ENCODE data around the gene FIZ1. TPM values are rescaled to one million over a fixed set of nuclear protein-coding genes. Genes with fewer than 3 reads are reported as not detected.

The FIZ1 gene
- total RNA-seq = 10 to 100 TPM in 1 of 4 donors, 1 to 10 TPM in 3; 4.8 to 11.7 (median 7.9) TPM

GRCh38 chr19:55599468-55599841 is at the start of gene FIZ1:
FIZ1 (minus strand) TSS chr19:55599517; CDS start chr19:55597865, 1,652 bp downstream.
- H3K27me3 ChIP-seq = no peaks in the 10 kb centered on the region
- peaks cover 0 to 46% (median 0%) of the 10 kb centered on the region in 3 donors for H3K36me3 ChIP-seq
- peak within 1 kb of the TSS; percentile 50 to 86 (median 76) for H3K4me3 ChIP-seq
- H3K27ac ChIP-seq = peak within 1 kb of the TSS; percentile 88 to 99 (median 95)
- 0 to 1% methylated on average over 23 of the region's 23 CpGs for WGBS, 2 donors
- peak; percentile 98 to 99 for DNase-seq (ENCODE audit: low spot score in 2 of 2)
- H3K9me3 ChIP-seq = no peaks in the 10 kb centered on the region
- TF ChIP-seq CTCF (IDR thresholded peaks at IDR 0.05) (no peak), POLR2A (IDR thresholded peaks at IDR 0.05) (no peak), EP300 (IDR thresholded peaks at IDR 0.05) (peak; percentile 67 to 80)
- H3K4me1 ChIP-seq = peaks cover 0 to 34% (median 6%) of the 10 kb centered on the region in 4 donors

GRCh38 chr19:55648585-55649267 is 49.4 kb upstream of the FIZ1 start:
- Histone ChIP-seq H3K27me3 (no peaks in the 10 kb centered on the region), H3K36me3 (peaks cover 0 to 41% (median 0%) of the 10 kb centered on the region in 3 donors), H3K27ac (peak overlapping the region; percentile 80 to 93 (median 88)), H3K4me1 (peaks cover 0 to 65% (median 27%) of the 10 kb centered on the region in 4 donors), H3K9me3 (no peaks in the 10 kb centered on the region), H3K4me3 (peak overlapping the region; percentile 63 to 92 (median 68))
- TF ChIP-seq POLR2A (IDR thresholded peaks at IDR 0.05) (no peak), EP300 (IDR thresholded peaks at IDR 0.05) (no peak), CTCF (IDR thresholded peaks at IDR 0.05) (no peak)
- WGBS, 2 donors = 14 to 15% methylated on average over 23 to 25 of the region's 25 CpGs
- DNase-seq (ENCODE audit: low spot score in 2 of 2) = no peak

GRCh38 chr19:55647732-55648584 is 48.6 kb upstream of the FIZ1 start, which contains the start of gene CCDC106:
CCDC106 (plus strand) TSS chr19:55648212; CDS start chr19:55649047, 835 bp downstream.
- H3K4me1 ChIP-seq = peaks cover 0 to 65% (median 26%) of the 10 kb centered on the region in 4 donors
- WGBS, 2 donors = 2% methylated on average over 13 to 31 of the region's 87 CpGs
- peak in 1 of 2 donors; percentile 63 for DNase-seq (ENCODE audit: low spot score in 2 of 2)

GRCh38 chr19:55646889-55647731 is 47.8 kb upstream of the FIZ1 start:
- TF ChIP-seq EP300 (IDR thresholded peaks at IDR 0.05) (no peak), CTCF (IDR thresholded peaks at IDR 0.05) (no peak), POLR2A (IDR thresholded peaks at IDR 0.05) (no peak)
- Histone ChIP-seq H3K36me3 (peaks cover 0 to 34% (median 0%) of the 10 kb centered on the region in 3 donors), H3K27ac (peak overlapping the region; percentile 80 to 93 (median 88)), H3K4me1 (peaks cover 0 to 66% (median 33%) of the 10 kb centered on the region in 4 donors), H3K4me3 (peak overlapping the region; percentile 63 to 92 (median 68)), H3K9me3 (no peaks in the 10 kb centered on the region), H3K27me3 (no peaks in the 10 kb centered on the region)
- WGBS, 2 donors = 37 to 40% methylated on average over 14 of the region's 14 CpGs
- DNase-seq (ENCODE audit: low spot score in 2 of 2) = no peak

More at GRCh38 chr19:55647732-55648584, 48.6 kb upstream of the FIZ1 start, which contains the start of gene CCDC106:
- H3K4me3 ChIP-seq = peak within 1 kb of the TSS; percentile 63 to 92 (median 68)
- peak within 1 kb of the TSS; percentile 80 to 93 (median 88) for H3K27ac ChIP-seq
- peaks cover 0 to 41% (median 0%) of the 10 kb centered on the region in 3 donors for H3K36me3 ChIP-seq
- H3K27me3 ChIP-seq = no peaks in the 10 kb centered on the region
- peak in 1 of 2 donors; percentile 21 for TF ChIP-seq POLR2A (IDR thresholded peaks at IDR 0.05)
- TF ChIP-seq CTCF (IDR thresholded peaks at IDR 0.05) = no peak
- TF ChIP-seq EP300 (IDR thresholded peaks at IDR 0.05) = peak; percentile 5 to 41
- H3K9me3 ChIP-seq = no peaks in the 10 kb centered on the region
